HCT116 (cell line): ENCODE measurements around the gene DIS3L2. TPM values are rescaled to one million over a fixed set of nuclear protein-coding genes. Genes with fewer than 3 reads are reported as not detected.

Experiments used
- ATAC-seq: fragments of 200-7000 bp; cut with Tn5 transposase; 2 replicates; pipeline ENCODE4 v1.9.1; 2020; ENCODE audit warnings: mild to moderate bottlenecking, moderate library complexity
- BruUV-seq: library from RNA; stranded (reverse); fragments of 400-500 nt; replicated peaks from 2 replicates; lab custom pipeline; 2021; lab: Mats Ljungman, UMichigan
- CTCF ChIA-PET: fragments of 300-600 bp; sonication (Branson Sonifier 250); formaldehyde crosslinking; loops from one replicate; lab custom pipeline; 2021; ENCODE audit warnings: antibody characterized with exemption; lab: Charles Lee
- POLR2A ChIA-PET: fragments of 300-600, 350-600 bp; sonication (Branson Sonifier 250); formaldehyde crosslinking; loops from one replicate; lab custom pipeline; 2021; ENCODE audit warnings: antibody characterized with exemption; lab: Charles Lee
- RAD21 ChIA-PET, 2 experiments: fragments of 300-600 bp; sonication (Branson Sonifier 250); formaldehyde crosslinking; loops; one replicate each; lab custom pipeline; 2023; ENCODE audit warnings: low total read pairs in 2 of 2; ENCODE audit not compliant: uncharacterized antibody in 2 of 2, unreplicated experiment in 2 of 2, low non-redundant PET in 1 of 2; lab: Charles Lee
- DNase-seq: peaks from one replicate; pipeline ENCODE4 v3.0.0-alpha.2; 2010; ENCODE audit warnings: low read depth, low spot score
- H2AFZ ChIP-seq: fragments of 200-600 bp; shearing (Covaris generic), sonication (generic); 2 replicates; pipeline ENCODE4 v1.6.1; 2017; ENCODE audit warnings: low read depth, mixed run types, mixed read lengths, antibody characterized with exemption, low read length; ENCODE audit not compliant: poor library complexity, severe bottlenecking
- H3K27ac ChIP-seq: 2 replicates; pipeline ENCODE4 v1.5.1; 2012; ENCODE audit warnings: low read depth, low read length
- H3K27me3 ChIP-seq: fragments of 200-600 bp; sonication (generic); 2 replicates; pipeline ENCODE4 v1.6.1; 2016; ENCODE audit warnings: mixed run types, low read length, mixed read lengths; ENCODE audit not compliant: insufficient read depth
- H3K36me3 ChIP-seq, 2 experiments: fragments of 200-500 bp in 1 of 2; fragments of 200-600 bp in 1 of 2; sonication (Bioruptor generic) in 1 of 2; sonication (generic) in 1 of 2; 2 replicates each; pipeline versions ENCODE4 v1.5.1 to v1.6.1; 2014 to 2016; ENCODE audit warnings: low read length in 2 of 2, inconsistent platforms in 1 of 2, mixed read lengths in 1 of 2, mixed run types in 1 of 2; ENCODE audit not compliant: insufficient read depth in 2 of 2, control insufficient read depth in 1 of 2
- H3K4me1 ChIP-seq, 2 experiments: fragments of 200-600 bp in 1 of 2; sonication (generic) in 1 of 2; 2 replicates each; pipeline versions ENCODE4 v1.5.1 to v1.6.1; 2012 to 2017; ENCODE audit warnings: low read length in 2 of 2, inconsistent platforms in 1 of 2, mild to moderate bottlenecking in 1 of 2, mixed read lengths in 1 of 2, mixed run types in 1 of 2, moderate library complexity in 1 of 2; ENCODE audit not compliant: insufficient read depth in 2 of 2, control insufficient read depth in 1 of 2
- H3K4me2 ChIP-seq: fragments of 200-600 bp; sonication (generic); 2 replicates; pipeline ENCODE4 v1.6.1; 2017; ENCODE audit warnings: mixed run types, low read length, mixed read lengths
- H3K4me3 ChIP-seq, 2 experiments: fragments of 200-600 bp in 1 of 2; sonication (generic) in 1 of 2; replicated peaks in 1 of 2; 2 replicates each; pipeline ENCODE4 v1.5.1; 2011 to 2016; ENCODE audit warnings: low read length in 2 of 2, control low read depth in 1 of 2, low read depth in 1 of 2, mild to moderate bottlenecking in 1 of 2, mixed read lengths in 1 of 2, mixed run types in 1 of 2
- H3K79me2 ChIP-seq: fragments of 200-600 bp; sonication (generic); 2 replicates; pipeline ENCODE4 v1.6.1; 2017; ENCODE audit warnings: mild to moderate bottlenecking, mixed run types, low read length, moderate library complexity, mixed read lengths; ENCODE audit not compliant: insufficient read depth
- H3K9ac ChIP-seq: fragments of 200-600 bp; sonication (generic); 2 replicates; pipeline ENCODE4 v1.6.1; 2016; ENCODE audit warnings: low read length, mixed read lengths
- H3K9me2 ChIP-seq: fragments of 200-600 bp; sonication (generic), shearing (Covaris generic); 2 replicates; pipeline ENCODE4 v1.6.1; 2017; ENCODE audit warnings: mixed run types, mild to moderate bottlenecking, moderate library complexity; ENCODE audit not compliant: insufficient read depth
- H3K9me3 ChIP-seq, 2 experiments: fragments of 200-500 bp in 1 of 2; fragments of 200-600 bp in 1 of 2; sonication (Bioruptor generic) in 1 of 2; sonication (generic) in 1 of 2; 2 replicates each; pipeline ENCODE4 v1.6.1; 2014 to 2017; ENCODE audit warnings: low read length in 2 of 2, mixed read lengths in 2 of 2, inconsistent platforms in 1 of 2, low read depth in 1 of 2, mild to moderate bottlenecking in 1 of 2, mixed run types in 1 of 2, moderate library complexity in 1 of 2; ENCODE audit not compliant: control insufficient read depth in 1 of 2, insufficient read depth in 1 of 2
- H4K20me1 ChIP-seq: fragments of 200-600 bp; sonication (generic), shearing (Covaris generic); 2 replicates; pipeline ENCODE4 v1.6.1; 2017; ENCODE audit warnings: mixed run types, mild to moderate bottlenecking, moderate library complexity; ENCODE audit not compliant: insufficient read depth
- CBX3 ChIP-seq: IDR thresholded peaks from 2 replicates; pipeline ENCODE4 v1.6.1; 2012; ENCODE audit warnings: low read depth
- CEBPB ChIP-seq: IDR thresholded peaks from 2 replicates; pipeline ENCODE4 v1.6.1; 2012; ENCODE audit warnings: low read depth
- CTCF ChIP-seq, 3 experiments: fragments of 200-600 bp in 1 of 3; sonication (generic) in 1 of 3; IDR thresholded peaks in 2 of 3; conservative IDR thresholded peaks in 1 of 3; 2 replicates each; pipeline ENCODE4 v1.5.1; 2012 to 2017; ENCODE audit warnings: low read depth in 2 of 3, low read length in 2 of 3, antibody characterized with exemption in 1 of 3, borderline replicate concordance in 1 of 3, control low read depth in 1 of 3, mild to moderate bottlenecking in 1 of 3, mixed read lengths in 1 of 3, mixed run types in 1 of 3, moderate library complexity in 1 of 3; ENCODE audit not compliant: insufficient read depth in 1 of 3
- EGR1 ChIP-seq: IDR thresholded peaks from 2 replicates; pipeline ENCODE4 v1.6.1; 2012; ENCODE audit warnings: low read depth
- ELF1 ChIP-seq: IDR thresholded peaks from 2 replicates; pipeline ENCODE4 v1.6.1; 2012; ENCODE audit warnings: low read depth, borderline replicate concordance
- EZH2 ChIP-seq: fragments of 200-600 bp; sonication (generic); IDR thresholded peaks from 2 replicates; pipeline ENCODE4 v1.6.1; 2017; ENCODE audit warnings: antibody characterized with exemption, mixed run types
- EZH2phosphoT487 ChIP-seq: fragments of 200-600 bp; IDR thresholded peaks from 2 replicates; pipeline ENCODE4 v1.6.1; 2018; ENCODE audit warnings: antibody characterized with exemption, borderline replicate concordance
- FOSL1 ChIP-seq: IDR thresholded peaks from 2 replicates; pipeline ENCODE4 v1.6.1; 2012; ENCODE audit warnings: low read depth
- JUND ChIP-seq: IDR thresholded peaks from 2 replicates; pipeline ENCODE4 v1.6.1; 2012
- MAX ChIP-seq: IDR thresholded peaks from 2 replicates; pipeline ENCODE4 v1.6.1; 2012
- POLR2AphosphoS5 ChIP-seq: IDR thresholded peaks from 2 replicates; pipeline ENCODE4 v1.6.1; 2011; ENCODE audit warnings: mild to moderate bottlenecking, low read depth, low read length, moderate library complexity
- RAD21 ChIP-seq: IDR thresholded peaks from 2 replicates; pipeline ENCODE4 v1.6.1; 2012; ENCODE audit warnings: low read depth, mild to moderate bottlenecking
- SIN3A ChIP-seq: IDR thresholded peaks from 2 replicates; pipeline ENCODE4 v1.6.1; 2012; ENCODE audit warnings: low read depth
- YY1 ChIP-seq: IDR thresholded peaks from 2 replicates; pipeline ENCODE4 v1.6.1; 2011; ENCODE audit warnings: low read length, low read depth, moderate library complexity, mild to moderate bottlenecking; ENCODE audit not compliant: insufficient replicate concordance; ENCODE audit errors: extremely low read depth
- ZFX ChIP-seq: fragments of 450-650 bp; IDR thresholded peaks from 2 replicates; pipeline ENCODE4 v1.6.1; 2017
- intact Hi-C: fragments of 100-400 bp; cut with micrococcal nuclease; formaldehyde crosslinking; loops from 2 replicates; pipeline ENCODE4 v1.10.0; 2022
- total RNA-seq: library from RNA; stranded (reverse); gene quantifications from one replicate; pipeline ENCODE4 v1.2.1, GENCODE V29; 2021; ENCODE audit not compliant: unreplicated experiment

DIS3L2 gene
- total RNA-seq, 1 experiment from 2014 or later, result 42.5 TPM

GRCh38 chr2:232018181-232018580 is 56.7 kb downstream of the DIS3L2 start:
- POLR2A ChIA-PET, result no interaction called here
- TF ChIP-seq FOSL1 (no peak), EZH2phosphoT487 (no peak), ZFX (no peak), MAX (no peak), CEBPB (no peak), YY1 (no peak), CBX3 (no peak), JUND (no peak), EZH2 (no peak)
- TF ChIP-seq, all 23 proteins: peak for 0
- H3K27me3 ChIP-seq, result no peaks in the 10 kb centered on the region
- H3K4me2 ChIP-seq, result no peak overlapping the region
- DNase-seq (no peak), ATAC-seq (no peak)
- H3K36me3 ChIP-seq, result 0 out of 4 replicates have a peak, but pooled peaks cover 0 to 5% of the 10 kb centered on the region in 2 experiments
- CTCF ChIA-PET, result no interaction called here
- TSS peak; percentile 4 for BruUV-seq
- H3K9ac ChIP-seq, result no peak overlapping the region
- H3K9me3 ChIP-seq, result no peaks in the 10 kb centered on the region
- no peaks in the 10 kb centered on the region for H4K20me1 ChIP-seq
- no peak overlapping the region for H2AFZ ChIP-seq
- H3K4me3 ChIP-seq, result no peak overlapping the region
- intact Hi-C loops, result no loop called here
- peaks cover 4% of the 10 kb centered on the region; the same call in 1 of the 2 replicates for H3K79me2 ChIP-seq
- RAD21 ChIA-PET, result no interaction called here
- H3K9me2 ChIP-seq, result no peaks in the 10 kb centered on the region
- H3K27ac ChIP-seq, result no peak overlapping the region
- peaks cover 2 to 10% of the 10 kb centered on the region in 2 experiments; a peak in 2 of 4 replicates for H3K4me1 ChIP-seq

- Histone ChIP-seq H3K9ac (no peak overlapping the region), H4K20me1 (no peaks in the 10 kb centered on the region), H3K9me2 (no peaks in the 10 kb centered on the region), H3K27ac (no peak overlapping the region), H3K4me1 (no peaks in the 10 kb centered on the region), H3K79me2 (no peaks in the 10 kb centered on the region), H3K4me2 (no peak overlapping the region), H3K27me3 (no peaks in the 10 kb centered on the region), H2AFZ (no peak overlapping the region), H3K9me3 (no peaks in the 10 kb centered on the region), H3K4me3 (no peak overlapping the region), H3K36me3 (peaks cover 12 to 13% of the 10 kb centered on the region in 2 experiments; a peak in 2 of 4 replicates)
- BruUV-seq, result no TSS peak
- POLR2A ChIA-PET, result no interaction called here
- DNase-seq (no peak), ATAC-seq (no peak)
- RAD21 ChIA-PET, result no interaction called here
- TF ChIP-seq SIN3A (no peak), EGR1 (no peak), CTCF (IDR thresholded peaks at IDR 0.05 in 2 of 3, conservative IDR thresholded peaks at IDR 0.05 in 1 of 3; ENCODE audit: borderline replicate concordance in 1 of 3, insufficient read depth in 1 of 3, low read depth in 2 of 3, low read length in 2 of 3) (no peak), POLR2AphosphoS5 (no peak), EZH2phosphoT487 (no peak), RAD21 (no peak), ELF1 (no peak)
- CTCF ChIA-PET, result no interaction called here
- intact Hi-C loops, result no loop called here
Measured at GRCh38 chr2:232022718-232023117, 61.2 kb downstream of the DIS3L2 start.
